ENCODE data around the gene TRPM7. TPM values are rescaled to one million over a fixed set of nuclear protein-coding genes. Genes with fewer than 3 reads are reported as not detected.
A peak's percentile ranks its signal among the peaks of the same experiment; 100 is the strongest.

TRPM7 gene
- total and polyA plus RNA-seq, 8 donors: 4.0 to 92.8 (median 27.8) TPM

DNA sequence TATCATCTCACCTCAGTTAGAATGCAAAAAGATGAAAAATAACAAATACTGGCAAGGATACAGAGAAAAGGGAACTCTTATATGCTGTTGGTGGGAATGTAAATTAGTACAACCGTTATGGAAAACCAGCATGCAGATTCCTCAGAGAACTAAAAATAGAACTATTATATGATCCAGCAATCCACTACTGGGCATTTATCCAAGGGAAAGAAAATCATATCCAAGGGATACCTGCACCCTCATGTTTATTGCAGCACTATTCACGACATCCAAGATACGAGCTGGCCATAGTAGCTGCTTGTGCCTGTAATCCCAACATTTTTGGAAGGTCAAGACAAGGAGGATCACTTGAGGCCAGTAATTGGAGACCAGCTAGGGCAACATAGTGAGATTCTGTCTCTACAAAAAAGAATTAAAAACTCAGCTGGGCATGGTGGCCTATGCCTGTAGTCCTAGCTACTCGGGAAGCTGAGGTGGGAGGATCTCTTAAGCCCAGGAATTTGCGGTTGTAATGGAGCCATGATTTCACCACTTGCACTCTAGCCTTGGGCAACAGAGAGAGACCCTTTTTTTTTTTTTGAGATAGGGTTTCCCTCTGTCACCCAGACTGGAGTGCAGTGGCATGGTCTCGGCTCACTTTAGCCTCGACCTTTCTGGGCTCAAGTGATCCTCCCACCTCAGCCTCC is 166.7 kb downstream of the TRPM7 start:
- H3K36me3 ChIP-seq: no peaks in the 10 kb centered on the region
- 72 to 84% (median 80%) methylated on average over 7 of the region's 7 CpGs for WGBS, 5 donors
- H3K4me1 ChIP-seq: no peaks in the 10 kb centered on the region
- no peak overlapping the region for H3K4me3 ChIP-seq
- peak in 1 of 2 donors; percentile 18 for DNase-seq
- intact Hi-C loops (cut with DNase I; ENCODE audit: low total_unique reads): no loop called here
- no peaks in the 10 kb centered on the region for H3K27me3 ChIP-seq
- H3K27ac ChIP-seq: no peak overlapping the region
- H3K9me3 ChIP-seq: peaks cover 0 to 8% (median 4%) of the 10 kb centered on the region in 4 donors
- no peak for TF ChIP-seq CTCF (IDR thresholded peaks at IDR 0.05)
- TF ChIP-seq EP300 (IDR thresholded peaks at IDR 0.05): no peak
- no peak for TF ChIP-seq POLR2AphosphoS5 (IDR thresholded peaks at IDR 0.05)
- no peak for TF ChIP-seq POLR2A (IDR thresholded peaks at IDR 0.05)

DNA sequence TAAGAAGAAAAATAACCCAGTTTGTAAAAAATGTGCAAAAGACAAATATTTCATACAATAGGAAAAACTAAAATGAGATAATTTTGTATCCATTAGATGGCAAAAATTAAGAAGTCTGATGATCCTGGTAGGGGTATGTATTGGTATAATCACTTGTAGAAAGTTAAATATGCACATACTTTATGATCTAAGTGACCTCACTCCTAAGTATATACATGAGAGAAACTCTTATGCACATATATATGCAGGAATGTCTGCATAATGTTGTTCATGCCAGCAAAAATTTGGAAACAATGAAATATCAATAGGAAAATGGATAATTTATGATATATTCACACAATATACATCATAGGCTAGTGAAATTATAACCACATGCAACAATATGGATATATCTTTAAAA is 173.6 kb downstream of the TRPM7 start:
- no peak for TF ChIP-seq POLR2A (IDR thresholded peaks at IDR 0.05)
- no peak for TF ChIP-seq EP300 (IDR thresholded peaks at IDR 0.05)
- no peak for TF ChIP-seq POLR2AphosphoS5 (IDR thresholded peaks at IDR 0.05)
- no peak for TF ChIP-seq CTCF (IDR thresholded peaks at IDR 0.05)
- Histone ChIP-seq H3K27me3 (no peaks in the 10 kb centered on the region), H3K36me3 (peaks cover 0 to 5% (median 2%) of the 10 kb centered on the region in 4 donors), H3K4me3 (no peak overlapping the region), H3K4me1 (no peaks in the 10 kb centered on the region), H3K27ac (no peak overlapping the region), H3K9me3 (peaks cover 0 to 5% (median 2%) of the 10 kb centered on the region in 4 donors)
- DNase-seq: no peak
- intact Hi-C loops (cut with DNase I; ENCODE audit: low total_unique reads): no loop called here

Small RNAs within 50 kb of the gene (small RNA-seq; reads per million reads assigned to genes)
- 0 reads per million in 4 donors for gene RN7SL354P

Other genes with a start within 250 kb of the TRPM7 start
- gene USP50, start 140.1 kb downstream of the TRPM7 start, total RNA-seq: 1 to 10 TPM in 1 of 5 donors, not detected in 4; 5.7 TPM
- not detected for gene USP50, start 140.1 kb downstream of the TRPM7 start, polyA plus RNA-seq
- 100 to 1,000 TPM in 1 of 5 donors, 10 to 100 TPM in 4; 30.9 to 234 (median 74.1) TPM for gene SPPL2A, start 78.9 kb upstream of the TRPM7 start, total RNA-seq
- 10 to 100 TPM; 18.4 to 24.2 (median 18.5) TPM for gene SPPL2A, start 78.9 kb upstream of the TRPM7 start, polyA plus RNA-seq
- 10 to 100 TPM in 3 of 5 donors, 1 to 10 TPM in 2; 6.7 to 31.9 (median 11.1) TPM for gene AP4E1, start 221.9 kb upstream of the TRPM7 start, total RNA-seq
- 1 to 10 TPM; 1.8 to 2.6 (median 2.0) TPM for gene AP4E1, start 221.9 kb upstream of the TRPM7 start, polyA plus RNA-seq

Data from stomach (tissue), 9 donors.